OCI-LY3 (cell line): ENCODE data around the gene ZNF346.
A peak's percentile ranks its signal among the peaks of the same experiment; 100 is the strongest.

ENCODE experiments used
- H2AFZ ChIP-seq: fragments of 200-600, 300-600 bp; shearing (Covaris generic); 2 replicates; pipeline ENCODE4 v1.6.0; 2014; ENCODE audit warnings: antibody characterized with exemption, low read depth, low read length
- H3K27ac ChIP-seq: fragments of 200-600, 300-600 bp; sonication (generic); 2 replicates; pipeline ENCODE4 v1.5.1; 2014; ENCODE audit warnings: mild to moderate bottlenecking, low read length, moderate library complexity, mixed read lengths
- H3K27me3 ChIP-seq: fragments of 200-600, 300-600 bp; sonication (generic); 2 replicates; pipeline ENCODE4 v1.6.1; 2014; ENCODE audit warnings: low read depth, low read length, mixed read lengths
- H3K36me3 ChIP-seq: fragments of 200-600, 300-600 bp; sonication (generic); replicated peaks from 2 replicates; pipeline ENCODE3; 2014; ENCODE audit warnings: low read depth, low read length, mixed read lengths
- H3K4me1 ChIP-seq: fragments of 300-600, 200-600 bp; sonication (generic); 2 replicates; pipeline ENCODE4 v1.6.1; 2014; ENCODE audit warnings: low read length, mixed read lengths
- H3K4me2 ChIP-seq: fragments of 200-600, 300-600 bp; sonication (generic); 2 replicates; pipeline ENCODE4 v1.6.1; 2014; ENCODE audit warnings: low read length, mixed read lengths
- H3K4me3 ChIP-seq: fragments of 300-600, 200-600 bp; sonication (generic); 2 replicates; pipeline ENCODE4 v1.5.1; 2014; ENCODE audit warnings: antibody characterized with exemption, mild to moderate bottlenecking, low read length, moderate library complexity
- H3K79me2 ChIP-seq: fragments of 300-600, 200-600 bp; shearing (Covaris generic); 2 replicates; pipeline ENCODE4 v1.6.1; 2014; ENCODE audit warnings: mild to moderate bottlenecking, low read length, mixed read lengths
- H3K9ac ChIP-seq: fragments of 300-600, 200-600 bp; shearing (Covaris generic); 2 replicates; pipeline ENCODE4 v1.6.0; 2014; ENCODE audit warnings: mild to moderate bottlenecking, low read length, moderate library complexity
- H3K9me3 ChIP-seq: fragments of 200-600, 300-600 bp; shearing (Covaris generic); 2 replicates; pipeline ENCODE4 v1.6.1; 2014; ENCODE audit warnings: low read length, mixed read lengths; ENCODE audit not compliant: insufficient read depth
- H4K20me1 ChIP-seq: fragments of 200-600, 300-600 bp; sonication (generic); 2 replicates; pipeline ENCODE4 v1.6.1; 2016; ENCODE audit warnings: low read length, mixed read lengths; ENCODE audit not compliant: insufficient read depth
- EZH2phosphoT487 ChIP-seq: fragments of 200-600 bp; shearing (Covaris generic); IDR thresholded peaks from 2 replicates; pipeline ENCODE4 v1.6.1; 2018; ENCODE audit warnings: antibody characterized with exemption, mixed run types, low read depth
- TF ChIP-seq, protein P1 (sequence below): fragments of 200-600, 300-600 bp; sonication (generic); IDR thresholded peaks from 2 replicates; pipeline ENCODE4 v1.5.1; 2014; ENCODE audit warnings: antibody characterized with exemption, low read length, low read depth

The ZNF346 gene

DNA sequence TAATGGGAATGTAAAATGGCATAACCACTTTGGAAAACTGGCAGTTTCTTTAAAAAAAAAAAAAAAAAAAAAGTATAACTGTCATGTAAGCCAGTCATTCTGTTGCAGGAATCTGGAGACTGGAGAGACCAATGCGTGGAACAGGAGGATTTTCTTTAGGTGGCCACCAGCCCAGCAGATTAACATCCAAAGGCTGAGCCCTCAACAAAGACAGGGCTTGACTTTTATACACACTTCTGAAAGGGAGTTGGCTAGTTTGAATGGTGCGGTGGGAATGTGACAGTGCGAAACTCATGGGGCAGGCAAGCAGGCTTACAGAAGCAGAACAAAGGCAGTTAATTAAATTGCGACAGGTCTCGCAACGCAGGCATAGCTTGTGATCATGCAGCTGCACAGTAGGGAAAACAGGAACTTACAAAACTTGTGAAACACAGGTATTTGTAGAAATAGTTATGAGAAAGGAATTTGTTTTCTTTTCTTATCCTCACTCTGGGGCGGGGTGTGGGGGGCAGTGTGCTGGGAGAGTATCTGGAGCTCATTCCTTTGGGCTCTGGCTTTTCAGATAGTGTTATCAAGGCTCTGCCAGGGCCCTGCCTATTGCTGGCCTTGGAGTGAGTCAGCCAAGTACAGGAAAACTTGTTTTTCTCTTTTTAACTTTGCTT is 27.9 kb upstream of the ZNF346 start:
- H3K9ac ChIP-seq: 0 out of 2 replicates have a peak overlapping the region, but pooled peaks have one; percentile 3
- peak overlapping the region; percentile 57 for H3K27ac ChIP-seq
- no peak for TF ChIP-seq EZH2phosphoT487
- TF ChIP-seq, protein P1, sequence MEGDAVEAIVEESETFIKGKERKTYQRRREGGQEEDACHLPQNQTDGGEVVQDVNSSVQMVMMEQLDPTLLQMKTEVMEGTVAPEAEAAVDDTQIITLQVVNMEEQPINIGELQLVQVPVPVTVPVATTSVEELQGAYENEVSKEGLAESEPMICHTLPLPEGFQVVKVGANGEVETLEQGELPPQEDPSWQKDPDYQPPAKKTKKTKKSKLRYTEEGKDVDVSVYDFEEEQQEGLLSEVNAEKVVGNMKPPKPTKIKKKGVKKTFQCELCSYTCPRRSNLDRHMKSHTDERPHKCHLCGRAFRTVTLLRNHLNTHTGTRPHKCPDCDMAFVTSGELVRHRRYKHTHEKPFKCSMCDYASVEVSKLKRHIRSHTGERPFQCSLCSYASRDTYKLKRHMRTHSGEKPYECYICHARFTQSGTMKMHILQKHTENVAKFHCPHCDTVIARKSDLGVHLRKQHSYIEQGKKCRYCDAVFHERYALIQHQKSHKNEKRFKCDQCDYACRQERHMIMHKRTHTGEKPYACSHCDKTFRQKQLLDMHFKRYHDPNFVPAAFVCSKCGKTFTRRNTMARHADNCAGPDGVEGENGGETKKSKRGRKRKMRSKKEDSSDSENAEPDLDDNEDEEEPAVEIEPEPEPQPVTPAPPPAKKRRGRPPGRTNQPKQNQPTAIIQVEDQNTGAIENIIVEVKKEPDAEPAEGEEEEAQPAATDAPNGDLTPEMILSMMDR: no peak
- H3K4me2 ChIP-seq: peak overlapping the region; percentile 56
- H3K27me3 ChIP-seq: no peaks in the 10 kb centered on the region
- no peaks in the 10 kb centered on the region for H3K9me3 ChIP-seq
- H3K36me3 ChIP-seq: peaks cover 4% of the 10 kb centered on the region
- no peak overlapping the region for H2AFZ ChIP-seq
- peak overlapping the region; percentile 24 for H3K4me3 ChIP-seq
- H3K4me1 ChIP-seq: peaks cover 31% of the 10 kb centered on the region
- H4K20me1 ChIP-seq: peaks cover 82% of the 10 kb centered on the region
- peaks cover 100% of the 10 kb centered on the region for H3K79me2 ChIP-seq

DNA sequence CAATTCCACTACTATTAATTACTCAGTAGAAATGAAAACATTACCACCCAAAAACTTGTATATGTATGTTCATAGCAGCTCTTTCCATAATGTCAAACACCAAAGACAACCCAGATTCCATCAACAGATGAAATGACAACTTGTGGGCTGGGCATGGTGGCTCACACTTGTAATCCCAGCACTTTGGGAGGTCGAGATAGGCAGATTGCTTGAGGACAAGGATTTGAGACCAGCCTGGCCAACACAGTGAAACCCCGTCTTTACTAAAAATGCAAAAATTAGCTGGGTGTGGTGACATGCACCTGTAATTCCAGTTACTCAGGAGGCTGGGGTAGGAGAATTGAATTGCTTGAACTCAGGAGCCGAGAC is 27.4 kb upstream of the ZNF346 start:
- H3K27ac ChIP-seq: peak overlapping the region; percentile 57
- H3K9ac ChIP-seq: no peak overlapping the region
- peak overlapping the region; percentile 24; the same call in 1 of the 2 replicates for H3K4me3 ChIP-seq

DNA sequence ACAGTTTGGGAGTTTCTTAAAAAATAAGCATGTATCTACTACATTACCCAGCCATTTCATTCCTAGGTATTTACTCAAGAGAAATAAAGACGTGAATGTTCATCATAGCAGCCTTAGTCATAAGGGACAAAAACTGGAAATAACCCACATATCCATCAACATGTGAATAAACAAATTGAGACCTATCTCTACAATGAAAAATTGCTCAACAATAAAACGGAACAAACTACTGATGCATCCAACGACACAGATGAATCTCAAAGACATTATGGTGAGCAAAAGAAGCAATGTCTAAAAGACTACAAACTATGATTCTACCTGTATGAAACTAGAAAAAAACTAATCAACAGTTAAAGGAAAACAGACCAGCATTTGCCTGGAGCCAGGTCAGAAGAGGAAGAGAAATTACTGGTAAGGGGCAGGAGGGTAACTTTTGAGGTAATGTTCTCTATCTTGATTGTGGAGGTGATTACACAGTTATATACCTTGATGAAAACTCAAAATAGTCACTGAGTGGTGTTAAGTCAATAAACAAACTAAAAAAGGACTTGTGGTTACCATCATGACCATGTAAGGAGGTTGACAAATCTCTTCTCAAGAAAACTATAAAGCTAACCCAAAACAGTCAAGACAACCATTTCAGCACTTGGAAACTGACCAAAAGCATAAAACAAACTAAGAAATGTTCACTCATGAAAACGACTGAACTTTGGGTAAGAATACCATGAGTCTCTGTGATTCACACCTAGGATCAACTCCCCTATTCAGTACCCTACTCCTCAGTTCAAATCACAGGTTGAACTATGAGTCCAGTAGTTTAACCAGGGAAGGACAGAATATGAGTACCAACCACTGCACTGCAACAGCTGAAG is 26.4 kb upstream of the ZNF346 start:
- Histone ChIP-seq H2AFZ (no peak overlapping the region), H3K27ac (peak overlapping the region; percentile 55), H3K4me2 (peak overlapping the region; percentile 35), H3K9ac (no peak overlapping the region), H3K27me3 (no peaks in the 10 kb centered on the region), H3K36me3 (peaks cover 4% of the 10 kb centered on the region), H4K20me1 (peaks cover 91% of the 10 kb centered on the region), H3K4me3 (no peak overlapping the region), H3K4me1 (peaks cover 31% of the 10 kb centered on the region), H3K79me2 (peaks cover 100% of the 10 kb centered on the region), H3K9me3 (no peaks in the 10 kb centered on the region)
- TF ChIP-seq, protein P1: no peak
- TF ChIP-seq EZH2phosphoT487: no peak

More for the DNA sequence above, 27.4 kb upstream of the ZNF346 start:
- Histone ChIP-seq H4K20me1 (peaks cover 84% of the 10 kb centered on the region), H3K79me2 (peaks cover 100% of the 10 kb centered on the region), H3K4me1 (peaks cover 31% of the 10 kb centered on the region), H3K9me3 (no peaks in the 10 kb centered on the region), H3K36me3 (peaks cover 4% of the 10 kb centered on the region), H3K4me2 (peak overlapping the region; percentile 56), H2AFZ (no peak overlapping the region), H3K27me3 (no peaks in the 10 kb centered on the region)
- TF ChIP-seq, protein P1: no peak
- no peak for TF ChIP-seq EZH2phosphoT487

DNA sequence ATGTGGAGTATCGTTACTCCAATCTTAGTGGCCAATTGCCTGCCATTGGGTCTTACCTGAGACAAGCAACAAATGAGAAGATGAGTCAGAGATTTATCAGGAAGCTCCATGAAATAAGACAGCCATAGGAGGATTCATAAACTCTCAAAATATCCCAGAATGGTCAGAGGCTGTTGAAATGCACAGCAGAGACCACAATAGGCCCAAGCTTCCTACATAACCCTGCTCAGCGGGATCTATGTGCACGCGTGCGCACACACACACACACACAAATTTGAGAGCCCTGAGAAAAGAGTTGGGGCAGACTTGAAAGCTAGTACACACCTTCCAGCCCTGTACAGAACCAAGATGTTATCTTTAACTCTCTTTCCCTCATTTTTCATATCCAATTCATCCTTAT is 25.7 kb upstream of the ZNF346 start:
- no peak overlapping the region for H3K4me3 ChIP-seq
- H3K36me3 ChIP-seq: peaks cover 7% of the 10 kb centered on the region
- no peaks in the 10 kb centered on the region for H3K9me3 ChIP-seq
- peaks cover 100% of the 10 kb centered on the region for H3K79me2 ChIP-seq
- TF ChIP-seq EZH2phosphoT487: no peak
- TF ChIP-seq, protein P1: no peak
- no peak overlapping the region for H3K9ac ChIP-seq
- peak overlapping the region; percentile 35 for H3K4me2 ChIP-seq
- H4K20me1 ChIP-seq: peaks cover 93% of the 10 kb centered on the region
- peak overlapping the region; percentile 55 for H3K27ac ChIP-seq
- no peak overlapping the region for H2AFZ ChIP-seq
- peaks cover 31% of the 10 kb centered on the region for H3K4me1 ChIP-seq
- no peaks in the 10 kb centered on the region for H3K27me3 ChIP-seq
